Measurements from ENCODE around the gene HHAT.

- TF ChIP-seq EZH2 (IDR thresholded peaks at IDR 0.05; ENCODE audit: insufficient read depth, poor library complexity, severe bottlenecking) (no peak), EZH2phosphoT487 (IDR thresholded peaks at IDR 0.05; ENCODE audit: insufficient read depth, low read depth) (no peak)
Observed at GRCh38 chr1:210591214-210591613, 262.5 kb downstream of the HHAT start.

Measured in GM23248 (cell line).